ENCODE data around the gene ALKBH5.

DNA sequence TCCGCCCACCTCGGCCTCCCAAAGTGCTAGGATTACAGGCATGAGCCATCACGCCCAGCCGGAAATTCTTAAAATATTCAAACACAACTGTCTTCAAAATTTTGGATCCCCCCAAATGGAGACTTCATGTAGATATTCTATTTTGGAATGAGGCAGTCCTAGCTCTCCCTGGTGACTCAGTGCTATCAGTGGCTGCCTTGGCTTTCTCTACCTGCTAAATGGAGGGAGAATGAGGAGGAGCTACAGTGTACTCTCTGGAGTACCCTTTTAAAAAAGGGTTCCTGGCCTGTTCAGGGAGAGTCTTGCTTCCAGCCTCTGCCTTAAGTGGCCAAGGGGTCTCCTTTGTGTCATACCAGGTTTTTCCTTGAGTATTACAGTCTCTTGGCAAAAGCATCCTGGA lies 10.8 kb downstream of the ALKBH5 start:
- TF ChIP-seq, protein P1, sequence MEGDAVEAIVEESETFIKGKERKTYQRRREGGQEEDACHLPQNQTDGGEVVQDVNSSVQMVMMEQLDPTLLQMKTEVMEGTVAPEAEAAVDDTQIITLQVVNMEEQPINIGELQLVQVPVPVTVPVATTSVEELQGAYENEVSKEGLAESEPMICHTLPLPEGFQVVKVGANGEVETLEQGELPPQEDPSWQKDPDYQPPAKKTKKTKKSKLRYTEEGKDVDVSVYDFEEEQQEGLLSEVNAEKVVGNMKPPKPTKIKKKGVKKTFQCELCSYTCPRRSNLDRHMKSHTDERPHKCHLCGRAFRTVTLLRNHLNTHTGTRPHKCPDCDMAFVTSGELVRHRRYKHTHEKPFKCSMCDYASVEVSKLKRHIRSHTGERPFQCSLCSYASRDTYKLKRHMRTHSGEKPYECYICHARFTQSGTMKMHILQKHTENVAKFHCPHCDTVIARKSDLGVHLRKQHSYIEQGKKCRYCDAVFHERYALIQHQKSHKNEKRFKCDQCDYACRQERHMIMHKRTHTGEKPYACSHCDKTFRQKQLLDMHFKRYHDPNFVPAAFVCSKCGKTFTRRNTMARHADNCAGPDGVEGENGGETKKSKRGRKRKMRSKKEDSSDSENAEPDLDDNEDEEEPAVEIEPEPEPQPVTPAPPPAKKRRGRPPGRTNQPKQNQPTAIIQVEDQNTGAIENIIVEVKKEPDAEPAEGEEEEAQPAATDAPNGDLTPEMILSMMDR (IDR thresholded peaks at IDR 0.05) = no peak
- TF ChIP-seq POLR2AphosphoS5 (IDR thresholded peaks at IDR 0.05) (no peak), EP300 (IDR thresholded peaks at IDR 0.05) (no peak), POLR2A (IDR thresholded peaks at IDR 0.05) (no peak)
